ENCODE measurements around the gene WSCD1.

The WSCD1 gene

GRCh38 chr17:6069539-6070429, at the start of gene WSCD1:
WSCD1 (plus strand) TSS chr17:6070379; CDS start chr17:6080659, 10,280 bp downstream.
- no peak for FAIRE-seq

- no peak for FAIRE-seq
These were observed 49.2 kb upstream of the WSCD1 start for GRCh38 chr17:6021011-6021400.

- no peak for FAIRE-seq
These were observed 48.6 kb upstream of the WSCD1 start for GRCh38 chr17:6021627-6022026.

GRCh38 chr17:6023036-6023831, 46.9 kb upstream of the WSCD1 start:
- FAIRE-seq: no peak

- FAIRE-seq: no peak
These were observed 45.6 kb upstream of the WSCD1 start for GRCh38 chr17:6024576-6024975.

GRCh38 chr17:6027342-6028024, 42.7 kb upstream of the WSCD1 start:
- FAIRE-seq: no peak

GRCh38 chr17:6028294-6028693, 41.9 kb upstream of the WSCD1 start:
- FAIRE-seq: no peak

GRCh38 chr17:6035801-6036394, 34.3 kb upstream of the WSCD1 start:
- no peak for FAIRE-seq

GRCh38 chr17:6040504-6040903, 29.7 kb upstream of the WSCD1 start:
- FAIRE-seq: no peak

- no peak for FAIRE-seq
These were observed 28.9 kb upstream of the WSCD1 start for GRCh38 chr17:6041246-6041645.

- FAIRE-seq: no peak
These were observed 26.8 kb upstream of the WSCD1 start for GRCh38 chr17:6043405-6043804.

GRCh38 chr17:6044261-6044660, 25.9 kb upstream of the WSCD1 start:
- FAIRE-seq: no peak

- no peak for FAIRE-seq
These were observed 24.4 kb upstream of the WSCD1 start for GRCh38 chr17:6045621-6046357.

- no peak for FAIRE-seq
These were observed 23.7 kb upstream of the WSCD1 start for GRCh38 chr17:6046431-6046830.

- no peak for FAIRE-seq
These were observed 23.2 kb upstream of the WSCD1 start for GRCh38 chr17:6046931-6047330.

GRCh38 chr17:6047966-6048365, 22.2 kb upstream of the WSCD1 start:
- no peak for FAIRE-seq

GRCh38 chr17:6048486-6048885, 21.7 kb upstream of the WSCD1 start:
- FAIRE-seq: no peak

GRCh38 chr17:6052926-6053325, 17.3 kb upstream of the WSCD1 start:
- no peak for FAIRE-seq

- no peak for FAIRE-seq
These were observed 15.8 kb upstream of the WSCD1 start for GRCh38 chr17:6054372-6054771.

GRCh38 chr17:6056104-6056503, 14.1 kb upstream of the WSCD1 start:
- no peak for FAIRE-seq

- no peak for FAIRE-seq
These were observed 12.6 kb upstream of the WSCD1 start for GRCh38 chr17:6057562-6057961.

GRCh38 chr17:6059406-6059805, 10.8 kb upstream of the WSCD1 start:
- FAIRE-seq: no peak

All from endometrium (tissue), 2 donors.